ENCODE results near the gene HOXB8. TPM values are rescaled to one million over a fixed set of nuclear protein-coding genes. Genes with fewer than 3 reads are reported as not detected.

HOXB8 gene
- total RNA-seq, 1 experiment from 2014 or later, result 45.9 TPM

GRCh38 chr17:48575066-48575582 is 40.0 kb downstream of the HOXB8 start:
- Histone ChIP-seq H3K27ac (ENCODE audit: low read length) (peak overlapping the region; percentile 97), H3K9me3 (ENCODE audit: control insufficient read depth, insufficient read depth, low read depth, low read length) (no peaks in the 10 kb centered on the region), H3K27me3 (ENCODE audit: control insufficient read depth, insufficient read depth, low read length) (no peaks in the 10 kb centered on the region), H3K36me3 (ENCODE audit: control insufficient read depth, insufficient read depth, low read length) (peaks cover 12% of the 10 kb centered on the region), H3K4me1 (ENCODE audit: control insufficient read depth, insufficient read depth, low read length) (peaks cover 88% of the 10 kb centered on the region), H3K4me3 (ENCODE audit: low read depth in 2 of 2, low read length in 2 of 2) (peak overlapping the region; percentile 70 to 99)
- in situ Hi-C loops (cut with HindIII; ENCODE audit: low pct_unique_long_range_greater_than_20kb, low sequenced_read_pairs), result no loop called here
- CTCF ChIA-PET, result no interaction called here
- BruUV-seq (replicated peaks), result no TSS peak
- DNase-seq (ENCODE audit: low read depth, low spot score), result no peak
- POLR2A ChIA-PET, result interaction anchor here (1.2 kb wide), 2 partner anchors 9 to 30 kb away, joined by 3 to 4 read pairs; no protein-coding TSS in a partner anchor
- no peak for ATAC-seq
- no peak for TF ChIP-seq CTCF (IDR thresholded peaks at IDR 0.05)
- peak; percentile 34 for TF ChIP-seq POLR2AphosphoS5 (IDR thresholded peaks at IDR 0.05; ENCODE audit: low read depth, low read length)
- no peak for TF ChIP-seq REST (IDR thresholded peaks at IDR 0.05; ENCODE audit: insufficient read depth in 1 of 2, low read depth in 2 of 2, low read length in 1 of 2)
- TF ChIP-seq SIN3A (IDR thresholded peaks at IDR 0.05; ENCODE audit: borderline replicate concordance, insufficient read depth, low read depth, low read length), result 0 out of 2 replicates have a peak, but pooled peaks have one; percentile 56
- TF ChIP-seq TCF7L2 (IDR thresholded peaks at IDR 0.05; ENCODE audit: low read depth, low read length), result peak; percentile 89
- intact Hi-C loops (cut with micrococcal nuclease; ENCODE audit: unreplicated experiment), result loop anchor here (1.0 kb wide), 1 partner anchor 35 kb away; no protein-coding TSS in a partner anchor

- peak overlapping the region; percentile 70 to 99 for H3K4me3 ChIP-seq (ENCODE audit: low read depth in 2 of 2, low read length in 2 of 2)
Measured at GRCh38 chr17:48574505-48575065, 40.5 kb downstream of the HOXB8 start.

More at GRCh38 chr17:48574505-48575065, 40.5 kb downstream of the HOXB8 start:
- intact Hi-C loops (cut with micrococcal nuclease; ENCODE audit: unreplicated experiment), result loop anchor here (1.0 kb wide), 1 partner anchor 36 kb away; no protein-coding TSS in a partner anchor
- ATAC-seq (no peak), DNase-seq (ENCODE audit: low read depth, low spot score) (no peak)
- in situ Hi-C loops (cut with HindIII; ENCODE audit: low pct_unique_long_range_greater_than_20kb, low sequenced_read_pairs), result no loop called here
- Histone ChIP-seq H3K27ac (ENCODE audit: low read length) (peak overlapping the region; percentile 97), H3K9me3 (ENCODE audit: control insufficient read depth, insufficient read depth, low read depth, low read length) (no peaks in the 10 kb centered on the region), H3K36me3 (ENCODE audit: control insufficient read depth, insufficient read depth, low read length) (peaks cover 12% of the 10 kb centered on the region), H3K4me1 (ENCODE audit: control insufficient read depth, insufficient read depth, low read length) (peaks cover 88% of the 10 kb centered on the region), H3K27me3 (ENCODE audit: control insufficient read depth, insufficient read depth, low read length) (no peaks in the 10 kb centered on the region)
- no TSS peak for BruUV-seq (replicated peaks)
- POLR2A ChIA-PET, result interaction anchor here (0.7 to 1.2 kb wide), 3 partner anchors 8 to 113 kb away, joined by 3 to 4 read pairs (median 3); no protein-coding TSS in a partner anchor
- TF ChIP-seq POLR2AphosphoS5 (IDR thresholded peaks at IDR 0.05; ENCODE audit: low read depth, low read length) (no peak; the same call in 1 of the 2 replicates), SIN3A (IDR thresholded peaks at IDR 0.05; ENCODE audit: borderline replicate concordance, insufficient read depth, low read depth, low read length) (0 out of 2 replicates have a peak, but pooled peaks have one; percentile 69), REST (IDR thresholded peaks at IDR 0.05; ENCODE audit: insufficient read depth in 1 of 2, low read depth in 2 of 2, low read length in 1 of 2) (no peak), CTCF (IDR thresholded peaks at IDR 0.05) (no peak), TCF7L2 (IDR thresholded peaks at IDR 0.05; ENCODE audit: low read depth, low read length) (no peak)
- CTCF ChIA-PET, result no interaction called here
